BE2C (cell line): ENCODE measurements around the gene RRP1B.

Source experiments
- DNase-seq: peaks from one replicate; pipeline ENCODE4 v3.0.0-alpha.2; 2020
- H3K27me3 ChIP-seq: fragments of 250-450 bp; sonication (Bioruptor Pico); 2 replicates; pipeline ENCODE4 v1.5.1; 2020; ENCODE audit warnings: mild to moderate bottlenecking
- H3K36me3 ChIP-seq: fragments of 250-450 bp; sonication (Bioruptor Pico); 2 replicates; pipeline ENCODE4 v1.5.1; 2020; ENCODE audit warnings: mild to moderate bottlenecking
- H3K4me1 ChIP-seq: fragments of 250-450 bp; sonication (Bioruptor Pico); 2 replicates; pipeline ENCODE4 v1.5.1; 2020
- H3K4me3 ChIP-seq: 2 replicates; pipeline ENCODE4 v1.5.1; 2011; ENCODE audit warnings: low read depth, low read length
- H3K9me3 ChIP-seq: fragments of 250-450 bp; sonication (Bioruptor Pico); 2 replicates; pipeline ENCODE4 v1.5.1; 2020
- TF ChIP-seq, protein P1 (sequence below): IDR thresholded peaks from 2 replicates; pipeline ENCODE4 v1.5.1; 2012; ENCODE audit warnings: mild to moderate bottlenecking, low read depth, low read length

RRP1B gene

DNA sequence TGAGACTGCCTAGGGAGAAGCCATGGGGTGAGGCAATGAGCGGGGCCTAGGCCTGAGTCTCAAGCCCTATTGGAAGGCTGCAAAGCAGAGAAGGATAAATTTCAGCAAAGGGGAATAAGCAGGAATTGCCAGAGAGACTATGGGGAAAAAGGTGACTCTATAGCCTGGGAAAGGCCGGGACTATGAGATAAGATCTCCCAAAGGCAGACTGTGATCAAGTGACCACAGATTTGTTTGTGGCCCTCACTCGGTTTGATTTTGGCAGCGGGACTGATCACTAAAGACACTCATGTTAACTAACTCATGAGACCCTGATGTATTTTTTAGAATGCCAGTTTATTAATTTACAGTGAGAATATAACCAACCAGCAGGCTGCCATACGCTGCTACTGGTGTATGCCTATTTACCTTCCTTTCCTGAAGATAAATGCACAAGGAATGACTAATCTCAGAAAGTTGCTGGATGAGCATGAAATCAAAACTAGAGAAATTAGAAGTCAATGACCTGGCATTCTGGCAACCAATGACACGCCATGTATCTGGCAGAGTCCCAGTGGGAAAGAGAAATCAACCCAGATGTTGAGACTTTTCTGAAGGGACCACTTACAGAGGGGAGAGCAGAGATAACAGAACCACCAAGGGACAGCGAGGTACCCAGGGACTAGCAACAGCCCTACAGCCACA is 4.4 kb upstream of the RRP1B start:
- Histone ChIP-seq H3K36me3 (no peaks in the 10 kb centered on the region), H3K9me3 (peaks cover 4% of the 10 kb centered on the region; the same call in 1 of the 2 replicates), H3K4me3 (no peak overlapping the region), H3K4me1 (peaks cover 3% of the 10 kb centered on the region; the same call in 1 of the 2 replicates), H3K27me3 (no peaks in the 10 kb centered on the region)
- no peak for DNase-seq
- TF ChIP-seq, protein P1, sequence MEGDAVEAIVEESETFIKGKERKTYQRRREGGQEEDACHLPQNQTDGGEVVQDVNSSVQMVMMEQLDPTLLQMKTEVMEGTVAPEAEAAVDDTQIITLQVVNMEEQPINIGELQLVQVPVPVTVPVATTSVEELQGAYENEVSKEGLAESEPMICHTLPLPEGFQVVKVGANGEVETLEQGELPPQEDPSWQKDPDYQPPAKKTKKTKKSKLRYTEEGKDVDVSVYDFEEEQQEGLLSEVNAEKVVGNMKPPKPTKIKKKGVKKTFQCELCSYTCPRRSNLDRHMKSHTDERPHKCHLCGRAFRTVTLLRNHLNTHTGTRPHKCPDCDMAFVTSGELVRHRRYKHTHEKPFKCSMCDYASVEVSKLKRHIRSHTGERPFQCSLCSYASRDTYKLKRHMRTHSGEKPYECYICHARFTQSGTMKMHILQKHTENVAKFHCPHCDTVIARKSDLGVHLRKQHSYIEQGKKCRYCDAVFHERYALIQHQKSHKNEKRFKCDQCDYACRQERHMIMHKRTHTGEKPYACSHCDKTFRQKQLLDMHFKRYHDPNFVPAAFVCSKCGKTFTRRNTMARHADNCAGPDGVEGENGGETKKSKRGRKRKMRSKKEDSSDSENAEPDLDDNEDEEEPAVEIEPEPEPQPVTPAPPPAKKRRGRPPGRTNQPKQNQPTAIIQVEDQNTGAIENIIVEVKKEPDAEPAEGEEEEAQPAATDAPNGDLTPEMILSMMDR, result no peak

DNA sequence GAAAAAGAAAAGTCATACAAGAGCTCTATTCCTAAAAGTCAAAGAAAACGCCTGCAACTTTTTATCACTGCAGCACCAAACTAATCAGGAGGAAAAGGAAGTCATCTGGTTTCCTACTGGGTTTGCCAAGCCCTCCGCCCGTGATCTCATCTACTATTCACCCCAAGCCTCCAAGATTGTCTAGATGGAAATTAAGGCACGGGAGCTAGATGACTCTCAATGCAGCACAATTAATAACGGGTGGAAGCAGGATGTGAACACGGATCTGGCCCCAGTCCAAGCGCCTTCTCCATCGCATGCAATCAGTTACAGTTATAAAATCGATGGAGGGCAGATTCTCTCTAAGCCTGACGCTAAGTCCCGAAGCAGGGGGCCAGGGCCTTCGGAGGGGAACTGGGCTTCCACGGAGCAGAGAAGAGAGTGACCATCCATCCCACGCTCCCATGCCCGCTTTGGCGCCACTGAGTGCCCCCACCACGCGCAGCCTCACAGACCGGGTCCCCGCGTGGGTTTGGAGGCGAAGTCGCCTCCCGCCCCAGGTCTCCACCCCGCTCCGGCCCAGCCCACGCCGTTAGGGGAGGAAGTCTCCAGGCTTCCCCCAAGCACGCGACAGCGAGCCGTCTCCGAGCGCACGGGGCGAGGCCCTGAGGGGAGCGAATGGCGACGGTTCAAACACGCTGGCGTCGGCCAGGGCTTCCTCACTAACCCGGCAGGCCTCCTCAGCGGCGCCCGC is 1.8 kb upstream of the RRP1B start:
- H3K36me3 ChIP-seq, result peaks cover 16% of the 10 kb centered on the region
- H3K4me1 ChIP-seq, result peaks cover 6% of the 10 kb centered on the region
- TF ChIP-seq, protein P1, result no peak
- peak; percentile 23 for DNase-seq
- H3K4me3 ChIP-seq, result no peak overlapping the region
- peaks cover 4% of the 10 kb centered on the region; the same call in 1 of the 2 replicates for H3K9me3 ChIP-seq
- no peaks in the 10 kb centered on the region for H3K27me3 ChIP-seq

DNA sequence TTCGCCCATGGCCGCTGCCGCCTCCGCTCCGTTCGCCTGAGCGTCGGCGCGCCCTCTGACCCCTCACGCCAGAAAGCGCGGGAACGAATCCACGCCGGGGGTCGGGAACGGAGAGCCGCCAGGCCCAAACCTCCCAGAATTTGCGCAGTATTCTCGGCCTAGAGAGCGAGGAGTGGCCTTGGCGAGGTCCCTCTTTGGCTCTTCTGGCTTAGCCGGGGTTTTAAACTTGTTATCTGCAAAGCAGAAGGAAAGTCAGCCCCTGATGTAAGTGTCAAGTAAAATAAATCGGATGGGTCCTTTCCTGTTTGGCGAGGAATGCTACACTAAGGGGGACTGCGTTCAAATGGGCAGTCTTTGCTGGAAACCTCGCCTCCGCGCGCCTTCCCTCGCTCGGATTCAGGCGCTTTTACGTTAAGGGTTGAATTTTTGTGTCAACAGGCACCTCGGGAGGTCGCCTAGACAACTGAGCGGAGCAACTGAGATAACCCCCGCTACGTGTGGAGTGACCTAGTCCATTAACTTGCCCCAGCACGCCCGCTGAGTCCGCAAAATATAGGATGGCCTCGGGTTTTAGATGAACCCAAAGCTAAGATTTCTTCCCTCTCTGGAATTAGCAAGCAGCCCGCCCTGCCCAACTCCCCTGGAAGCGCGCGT is 1.1 kb upstream of the RRP1B start:
- Histone ChIP-seq H3K9me3 (peaks cover 4% of the 10 kb centered on the region; the same call in 1 of the 2 replicates), H3K27me3 (no peaks in the 10 kb centered on the region), H3K4me3 (no peak overlapping the region), H3K4me1 (peaks cover 6% of the 10 kb centered on the region), H3K36me3 (peaks cover 23% of the 10 kb centered on the region)
- TF ChIP-seq, protein P1, result no peak
- DNase-seq, result no peak

DNA sequence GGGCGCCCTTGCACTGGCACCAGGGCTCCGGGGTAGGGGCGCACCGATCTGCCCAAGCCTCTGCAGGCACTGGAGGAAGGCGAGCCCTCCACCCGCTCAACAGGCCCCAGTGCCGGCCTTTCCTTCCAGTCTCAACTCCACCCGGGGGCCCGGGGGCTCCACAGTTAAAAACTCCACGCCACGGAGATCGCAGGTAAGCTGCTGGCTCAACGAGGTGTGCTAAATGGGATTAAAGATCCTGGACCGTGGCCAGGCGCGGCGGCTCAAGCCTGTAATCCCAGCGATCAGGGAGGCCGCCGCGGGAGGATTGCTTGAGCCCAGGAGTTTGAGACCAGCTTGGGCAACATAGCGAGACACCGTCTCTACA is 608 bp upstream of the RRP1B start:
- no peak for DNase-seq
- Histone ChIP-seq H3K4me1 (peaks cover 6% of the 10 kb centered on the region), H3K27me3 (no peaks in the 10 kb centered on the region), H3K9me3 (peaks cover 4% of the 10 kb centered on the region; the same call in 1 of the 2 replicates), H3K36me3 (peaks cover 29% of the 10 kb centered on the region), H3K4me3 (no peak overlapping the region)
- TF ChIP-seq, protein P1, result no peak

DNA sequence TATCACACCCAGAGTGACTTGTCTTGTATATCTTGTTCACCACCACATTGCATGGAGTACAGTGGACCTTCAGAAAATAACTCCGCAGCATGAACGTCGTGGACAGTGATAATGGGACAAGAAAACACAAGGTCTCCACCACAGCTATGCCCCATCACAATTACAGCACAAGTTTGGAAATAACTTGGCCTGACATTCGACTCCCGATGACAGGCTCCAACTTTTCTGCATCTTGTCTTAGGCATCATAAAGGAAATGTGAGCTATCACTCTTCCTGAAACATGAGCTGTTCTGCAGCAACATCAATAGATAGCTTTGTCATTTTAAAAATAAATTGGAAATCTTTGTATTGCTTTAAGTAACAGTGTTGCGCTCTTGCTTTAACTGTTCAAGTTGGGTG is 2.9 kb downstream of the RRP1B start:
- TF ChIP-seq, protein P1, result no peak
- H3K27me3 ChIP-seq, result no peaks in the 10 kb centered on the region
- peaks cover 4% of the 10 kb centered on the region; the same call in 1 of the 2 replicates for H3K9me3 ChIP-seq
- no peak overlapping the region for H3K4me3 ChIP-seq
- H3K36me3 ChIP-seq, result peaks cover 61% of the 10 kb centered on the region
- DNase-seq, result no peak
- peaks cover 8% of the 10 kb centered on the region for H3K4me1 ChIP-seq
